Colon (tissue), 2 donors: Measurements from ENCODE around the gene PRKCE.

Experiments
- FAIRE-seq: peaks from 2 replicates; lab custom pipeline; 2012; peaks lifted over from hg19 to GRCh38; lab: Jason Lieb, UNC
- donor health status: control.
- donor health status: control.

Gene PRKCE

GRCh38 chr2:46236006-46236875, 584.8 kb downstream of the PRKCE start:
- FAIRE-seq: no peak

- FAIRE-seq: no peak
These were observed 585.7 kb downstream of the PRKCE start for GRCh38 chr2:46236876-46237859.
